22Rv1 (cell line): Measurements from ENCODE around the gene SOX1.

Experiments used
- CTCF ChIP-seq: fragments of 450-650 bp; IDR thresholded peaks from 2 replicates; pipeline ENCODE4 v1.5.1; 2017; ENCODE audit warnings: mild to moderate bottlenecking
- ZFX ChIP-seq: fragments of 450-650 bp; IDR thresholded peaks from 2 replicates; pipeline ENCODE4 v1.6.1; 2017; ENCODE audit warnings: antibody characterized with exemption, borderline replicate concordance

DNA sequence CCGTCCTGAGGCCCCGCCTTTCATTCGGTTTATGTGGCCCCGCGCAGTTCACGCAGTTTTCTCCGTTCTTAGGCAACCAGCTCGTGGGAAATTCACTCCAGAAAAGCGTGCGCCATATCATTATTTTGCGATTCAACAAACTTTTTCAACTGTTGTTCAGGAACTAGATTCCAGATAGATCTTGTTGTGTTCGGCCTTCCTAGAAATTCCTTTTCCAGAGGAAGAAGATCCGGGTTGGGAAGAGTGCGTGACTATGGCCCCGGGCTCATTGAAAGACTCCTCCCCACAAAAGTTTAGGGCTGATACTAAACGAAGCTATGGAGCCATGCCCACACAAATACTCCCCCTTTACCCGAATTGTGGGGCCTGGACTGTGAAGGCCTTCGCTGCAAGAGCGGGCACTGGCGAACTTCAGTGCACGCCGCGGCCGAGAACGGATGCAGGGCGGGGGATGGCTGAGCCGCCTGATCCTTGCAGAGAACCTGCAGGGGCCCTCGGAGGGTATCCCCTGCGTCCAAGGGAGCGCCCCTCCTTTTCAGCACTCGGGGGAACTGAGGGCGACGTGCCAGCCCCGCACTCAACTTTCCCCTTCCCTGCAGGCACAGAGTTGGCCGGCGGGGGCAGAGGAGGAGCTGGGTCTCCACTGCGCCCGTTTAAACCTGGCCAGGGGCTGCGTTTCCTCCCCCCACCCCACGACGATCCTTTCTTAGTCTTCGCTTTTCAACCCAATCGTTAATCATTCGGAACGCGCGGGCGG lies 904 bp upstream of the SOX1 start:
- TF ChIP-seq CTCF (no peak), ZFX (no peak)
